Measurements from ENCODE around the gene IER5. TPM values are rescaled to one million over a fixed set of nuclear protein-coding genes. Genes with fewer than 3 reads are reported as not detected.
"Not testable (repeated sequence)": the region's sequence is repeated elsewhere in the genome, so short reads cannot be mapped to it uniquely, and the experiment has no call there.

The IER5 gene
- total RNA-seq = 10 to 100 TPM; 10.7 to 16.7 (median 14.9) TPM

DNA sequence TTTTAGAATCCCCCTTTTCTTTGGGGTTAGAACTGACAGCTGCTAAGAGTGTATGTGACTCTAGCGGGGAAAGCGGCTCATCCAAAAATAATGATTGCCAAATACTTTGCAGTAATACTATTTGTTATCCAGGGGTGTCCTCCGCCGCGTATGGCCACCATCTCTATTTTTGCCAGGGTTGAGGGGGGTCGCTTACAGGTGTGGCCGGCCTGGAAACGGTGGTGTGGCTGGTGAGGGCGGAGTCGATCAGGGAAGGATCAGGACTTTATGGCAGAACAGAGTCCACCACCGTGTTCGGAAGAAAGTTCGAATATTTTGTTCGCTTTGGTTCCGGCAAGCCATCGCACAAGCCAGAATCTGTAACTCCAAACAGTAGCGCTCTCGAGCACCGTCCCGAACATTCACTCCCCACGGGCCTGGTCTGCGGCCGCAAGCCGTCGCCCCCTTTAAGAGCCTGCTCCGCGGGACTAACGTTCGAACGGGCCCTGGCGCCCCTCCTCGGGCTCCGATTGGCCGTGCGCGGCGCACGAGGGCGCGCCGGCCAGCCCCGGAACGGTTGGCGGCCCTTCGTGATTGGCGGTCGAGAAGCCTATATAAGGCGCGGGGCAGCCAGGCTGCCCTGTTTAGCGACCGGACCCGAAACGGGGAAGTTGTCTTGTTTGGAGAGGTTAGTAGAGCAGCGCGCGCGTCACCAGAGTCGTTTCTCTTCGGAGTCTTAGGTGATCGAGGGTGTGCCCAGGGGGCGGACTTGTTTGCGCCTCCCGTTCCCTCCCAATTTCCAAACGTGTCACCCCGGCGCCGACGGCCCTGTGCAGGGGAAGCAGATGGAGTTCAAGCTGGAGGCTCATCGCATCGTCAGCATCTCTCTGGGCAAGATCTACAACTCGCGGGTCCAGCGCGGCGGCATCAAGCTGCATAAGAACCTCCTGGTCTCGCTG lies at the start of gene IER5:
TSS of gene IER5 (plus strand) at position 622 of the 938 bp plus-strand sequence. CDS start at position 825, 203 bp downstream.
- Histone ChIP-seq H3K4me1 (peaks cover 0 to 38% (median 10%) of the 10 kb centered on the region in 3 donors), H3K4me3 (peak within 1 kb of the TSS; percentile 61 to 88), H3K27me3 (no peaks in the 10 kb centered on the region), H3K27ac (peak within 1 kb of the TSS; percentile 72 to 98 (median 95)), H3K36me3 (no peaks in the 10 kb centered on the region), H3K9me3 (no peaks in the 10 kb centered on the region)
- TF ChIP-seq POLR2A (IDR thresholded peaks at IDR 0.05) (peak; percentile 100), POLR2AphosphoS5 (IDR thresholded peaks at IDR 0.05) (peak; percentile 100), EP300 (IDR thresholded peaks at IDR 0.05) (no peak)
- TF ChIP-seq, protein P1, sequence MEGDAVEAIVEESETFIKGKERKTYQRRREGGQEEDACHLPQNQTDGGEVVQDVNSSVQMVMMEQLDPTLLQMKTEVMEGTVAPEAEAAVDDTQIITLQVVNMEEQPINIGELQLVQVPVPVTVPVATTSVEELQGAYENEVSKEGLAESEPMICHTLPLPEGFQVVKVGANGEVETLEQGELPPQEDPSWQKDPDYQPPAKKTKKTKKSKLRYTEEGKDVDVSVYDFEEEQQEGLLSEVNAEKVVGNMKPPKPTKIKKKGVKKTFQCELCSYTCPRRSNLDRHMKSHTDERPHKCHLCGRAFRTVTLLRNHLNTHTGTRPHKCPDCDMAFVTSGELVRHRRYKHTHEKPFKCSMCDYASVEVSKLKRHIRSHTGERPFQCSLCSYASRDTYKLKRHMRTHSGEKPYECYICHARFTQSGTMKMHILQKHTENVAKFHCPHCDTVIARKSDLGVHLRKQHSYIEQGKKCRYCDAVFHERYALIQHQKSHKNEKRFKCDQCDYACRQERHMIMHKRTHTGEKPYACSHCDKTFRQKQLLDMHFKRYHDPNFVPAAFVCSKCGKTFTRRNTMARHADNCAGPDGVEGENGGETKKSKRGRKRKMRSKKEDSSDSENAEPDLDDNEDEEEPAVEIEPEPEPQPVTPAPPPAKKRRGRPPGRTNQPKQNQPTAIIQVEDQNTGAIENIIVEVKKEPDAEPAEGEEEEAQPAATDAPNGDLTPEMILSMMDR (IDR thresholded peaks at IDR 0.05) = no peak
- peak; percentile 91 for ATAC-seq
- WGBS, 2 donors (ENCODE audit: low coverage in 1 of 2) = 46 to 56% methylated on average over 2 to 5 of the region's 76 CpGs

- Histone ChIP-seq H3K36me3 (peaks cover 0 to 16% of the 10 kb centered on the region in 2 donors), H3K27ac (no peak overlapping the region), H3K27me3 (no peaks in the 10 kb centered on the region), H3K4me1 (peaks cover 0 to 49% (median 11%) of the 10 kb centered on the region in 3 donors), H3K9me3 (no peaks in the 10 kb centered on the region), H3K4me3 (no peak overlapping the region)
- TF ChIP-seq POLR2A (IDR thresholded peaks at IDR 0.05) (no peak), POLR2AphosphoS5 (IDR thresholded peaks at IDR 0.05) (no peak), EP300 (IDR thresholded peaks at IDR 0.05) (no peak)
- TF ChIP-seq, protein P1 (IDR thresholded peaks at IDR 0.05) = no peak
- no peak for ATAC-seq
- WGBS, 2 donors (ENCODE audit: low coverage in 1 of 2) = 91 to 94% methylated on average over 2 to 3 of the region's 3 CpGs
These were observed 48.1 kb upstream of the IER5 start for GRCh38 chr1:181040284-181040865.

DNA sequence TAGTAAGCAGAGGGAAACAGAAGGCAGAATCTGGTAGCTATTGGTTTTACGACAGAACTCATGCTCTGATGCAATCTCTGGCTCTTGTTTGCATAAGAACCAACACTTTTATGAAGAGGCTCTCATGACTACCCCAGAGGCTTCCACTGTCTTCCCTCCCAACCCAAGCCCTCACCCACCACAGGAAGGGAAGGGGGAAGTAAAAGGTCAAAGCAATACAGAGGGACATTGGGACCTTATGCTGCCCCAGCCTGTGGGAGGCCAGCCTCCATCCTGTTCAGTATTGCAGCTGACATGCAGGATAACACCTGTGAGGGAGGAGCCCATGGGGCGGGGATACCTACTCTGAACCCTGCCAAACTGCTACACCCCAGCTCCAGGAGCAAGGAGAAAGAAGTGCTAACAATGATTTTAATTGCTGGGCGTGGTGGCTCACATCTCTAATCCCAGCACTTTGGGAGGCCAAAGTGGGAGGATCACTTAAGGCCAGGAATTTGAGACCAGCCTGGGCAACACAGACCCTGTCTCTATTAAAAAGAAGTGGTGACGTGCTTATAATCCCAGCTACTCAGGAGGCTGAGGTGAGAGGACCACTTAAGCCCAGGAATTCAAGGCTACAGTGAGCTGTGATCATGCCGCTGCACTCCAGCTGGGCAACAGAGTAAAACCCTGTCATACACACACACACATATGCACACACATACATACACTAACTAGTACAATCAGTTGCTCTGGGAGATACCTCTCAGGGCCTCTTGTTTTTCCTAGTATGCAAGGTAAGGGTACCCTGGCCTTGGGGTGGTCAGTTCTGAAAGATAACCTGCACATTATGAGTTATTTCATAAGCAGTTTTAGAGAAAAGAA lies 45.2 kb upstream of the IER5 start:
- Histone ChIP-seq H3K36me3 (peaks cover 0 to 37% of the 10 kb centered on the region in 2 donors), H3K4me3 (no peak overlapping the region), H3K9me3 (no peaks in the 10 kb centered on the region), H3K4me1 (peaks cover 0 to 30% (median 4%) of the 10 kb centered on the region in 3 donors), H3K27me3 (no peaks in the 10 kb centered on the region), H3K27ac (no peak overlapping the region)
- WGBS, 2 donors (ENCODE audit: low coverage in 1 of 2) = 93 to 100% methylated on average over 1 to 2 of the region's 5 CpGs
- ATAC-seq = no peak
- TF ChIP-seq POLR2A (IDR thresholded peaks at IDR 0.05) (no peak), POLR2AphosphoS5 (IDR thresholded peaks at IDR 0.05) (no peak), EP300 (IDR thresholded peaks at IDR 0.05) (no peak)
- TF ChIP-seq, protein P1 (IDR thresholded peaks at IDR 0.05) = no peak

DNA sequence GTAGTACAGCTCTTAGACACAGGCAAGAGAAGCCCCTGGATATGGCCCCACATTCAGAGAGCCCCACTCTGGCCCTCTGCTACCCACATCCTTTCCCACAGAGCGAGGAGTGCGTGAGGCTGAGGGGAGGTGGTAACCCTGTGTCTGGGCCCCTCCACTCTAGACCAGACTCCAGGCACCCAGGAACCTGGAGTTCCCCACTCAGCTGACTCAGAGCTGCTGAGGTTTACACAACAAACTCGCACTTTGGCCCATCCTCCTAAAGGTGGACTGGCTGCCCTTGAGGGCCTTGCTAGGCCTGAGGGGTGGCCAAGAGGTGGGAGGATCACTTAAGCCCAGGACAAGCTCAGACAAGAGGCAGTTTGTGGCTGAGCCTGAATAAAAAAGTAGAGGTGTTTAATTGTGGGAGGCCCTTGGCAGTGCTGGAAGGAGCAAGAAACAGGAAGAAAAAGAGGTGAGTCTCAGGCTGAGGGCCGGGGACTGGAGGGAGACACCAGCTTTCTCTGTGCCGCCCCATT lies 44.0 kb upstream of the IER5 start:
- no peak overlapping the region for H3K27ac ChIP-seq
- 87 to 89% methylated on average over 2 to 5 of the region's 5 CpGs for WGBS, 2 donors (ENCODE audit: low coverage in 1 of 2)
- H3K4me1 ChIP-seq = peaks cover 0 to 27% (median 4%) of the 10 kb centered on the region in 3 donors
- ATAC-seq = no peak
- H3K4me3 ChIP-seq = no peak overlapping the region
- H3K9me3 ChIP-seq = no peaks in the 10 kb centered on the region
- no peaks in the 10 kb centered on the region for H3K27me3 ChIP-seq
- TF ChIP-seq POLR2AphosphoS5 (IDR thresholded peaks at IDR 0.05) = no peak
- TF ChIP-seq EP300 (IDR thresholded peaks at IDR 0.05) = no peak
- TF ChIP-seq POLR2A (IDR thresholded peaks at IDR 0.05) = no peak
- TF ChIP-seq, protein P1 (IDR thresholded peaks at IDR 0.05) = no peak
- peaks cover 0 to 33% of the 10 kb centered on the region in 2 donors for H3K36me3 ChIP-seq

DNA sequence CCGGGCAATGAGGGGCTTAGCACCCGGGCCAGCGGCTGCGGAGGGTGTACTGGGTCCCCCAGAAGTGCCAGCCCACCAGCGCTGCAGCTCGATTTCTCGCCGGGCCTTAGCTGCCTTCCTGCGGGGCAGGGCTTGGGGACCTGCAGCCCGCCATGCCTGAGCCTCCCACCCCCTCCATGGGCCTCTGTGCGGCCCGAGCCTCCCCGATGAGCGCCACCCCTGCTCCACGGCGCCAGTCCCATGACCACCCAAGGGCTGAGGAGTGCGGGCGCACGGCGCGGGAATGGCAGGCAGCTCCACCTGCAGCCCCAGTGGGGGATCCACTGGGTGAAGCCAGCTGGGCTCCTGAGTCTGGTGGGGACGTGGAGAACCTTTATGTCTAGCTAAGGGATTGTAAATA lies 42.6 kb upstream of the IER5 start:
- Histone ChIP-seq H3K36me3 (peaks cover 0 to 41% of the 10 kb centered on the region in 2 donors), H3K4me1 (peaks cover 0 to 17% (median 4%) of the 10 kb centered on the region in 3 donors)
- not testable (repeated sequence) for H3K27me3 ChIP-seq, H3K27ac ChIP-seq, ATAC-seq, H3K4me3 ChIP-seq, H3K9me3 ChIP-seq
- 67% methylated on average over 1 of the region's 22 CpGs; no CpG with 5 or more reads in 1 of the 2 donors for WGBS, 2 donors (ENCODE audit: low coverage in 1 of 2)

Data from gastroesophageal sphincter (tissue), 4 donors.